ENCODE measurements around the gene NKPD1.

The NKPD1 gene

DNA sequence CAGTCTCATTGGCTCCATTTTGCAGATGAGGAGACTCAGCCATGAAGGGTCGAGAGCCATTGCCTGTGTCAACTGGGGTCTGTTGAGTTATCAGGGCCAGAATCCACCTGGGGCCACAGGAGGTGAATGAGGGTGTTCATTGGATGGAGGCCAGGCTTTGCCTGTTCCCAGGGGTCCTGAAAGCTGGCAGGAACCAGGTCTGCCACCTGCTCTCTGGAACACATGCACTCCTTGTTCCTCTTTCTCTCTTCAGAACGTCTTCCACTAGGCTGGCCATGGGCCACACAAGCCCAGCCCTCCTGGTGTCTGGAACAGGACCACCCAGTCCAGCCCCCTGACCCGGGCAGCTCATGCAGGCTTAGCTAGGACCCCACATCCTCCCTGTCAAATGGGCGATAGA, 46.7 kb downstream of the NKPD1 start:
- no peak for DNase-seq

DNA sequence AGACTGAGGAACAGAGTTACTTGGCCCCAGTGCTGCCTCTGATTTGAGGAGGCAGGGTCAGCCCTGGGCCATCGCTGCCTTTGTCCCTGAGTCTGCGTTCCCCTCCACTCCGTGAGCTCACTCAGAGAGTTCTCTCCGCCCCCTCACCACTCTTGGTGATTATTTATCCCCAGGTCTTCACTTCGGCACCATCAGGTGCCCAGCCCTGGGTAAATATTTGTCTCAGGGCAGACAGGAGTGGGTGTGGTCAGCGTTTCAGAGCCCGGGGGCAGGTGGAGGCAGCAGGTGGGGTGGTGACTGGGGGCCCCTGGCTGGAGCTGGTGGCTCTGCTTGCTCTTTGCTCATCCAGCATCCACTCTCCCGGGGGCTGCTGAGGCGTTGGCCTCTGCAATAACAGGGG, 47.2 kb downstream of the NKPD1 start:
- no peak for DNase-seq

DNA sequence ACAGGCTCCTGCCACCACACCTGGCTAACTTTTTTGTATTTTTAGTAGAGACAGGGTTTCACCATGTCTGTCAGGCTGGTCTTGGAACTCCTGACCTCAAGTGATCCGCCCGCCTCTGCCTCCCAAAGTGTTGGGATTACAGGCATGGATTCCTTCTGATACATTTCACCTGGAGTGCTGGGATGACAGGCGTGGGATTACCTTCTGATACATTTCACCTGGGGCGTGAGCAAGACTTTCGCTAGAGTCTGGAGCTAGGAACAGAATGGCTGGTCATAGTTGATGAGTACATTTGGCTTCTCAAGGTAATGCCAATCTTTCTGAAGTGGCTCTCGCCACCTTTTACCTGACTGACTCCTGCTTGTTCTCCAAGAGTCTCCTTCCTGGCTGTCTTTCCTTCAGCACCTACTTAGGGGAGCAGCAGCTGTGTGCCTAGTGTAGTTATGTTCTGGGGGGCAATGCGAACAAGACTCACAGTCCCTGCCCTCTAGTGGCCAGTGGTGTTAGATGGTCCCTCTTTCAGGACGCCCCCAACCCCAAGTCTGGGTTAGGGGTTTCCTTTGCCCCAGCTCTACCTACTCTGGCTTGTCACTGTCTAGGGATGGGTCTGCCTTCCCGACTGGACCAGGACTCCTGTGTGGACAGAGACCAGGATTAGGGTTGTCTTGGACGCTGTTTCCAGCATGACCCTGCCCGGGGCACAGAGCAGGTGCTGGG, 48.5 kb downstream of the NKPD1 start:
- DNase-seq, result no peak
